HCT116 (cell line): ENCODE data around the gene RAB19. TPM values are rescaled to one million over a fixed set of nuclear protein-coding genes. Genes with fewer than 3 reads are reported as not detected.

Experiments used
- ATAC-seq: fragments of 200-7000 bp; cut with Tn5 transposase; 2 replicates; pipeline ENCODE4 v1.9.1; 2020; ENCODE audit warnings: mild to moderate bottlenecking, moderate library complexity
- BruUV-seq: library from RNA; stranded (reverse); fragments of 400-500 nt; replicated peaks from 2 replicates; lab custom pipeline; 2021; lab: Mats Ljungman, UMichigan
- CTCF ChIA-PET: fragments of 300-600 bp; sonication (Branson Sonifier 250); formaldehyde crosslinking; loops from one replicate; lab custom pipeline; 2021; ENCODE audit warnings: antibody characterized with exemption; lab: Charles Lee
- POLR2A ChIA-PET: fragments of 300-600, 350-600 bp; sonication (Branson Sonifier 250); formaldehyde crosslinking; loops from one replicate; lab custom pipeline; 2021; ENCODE audit warnings: antibody characterized with exemption; lab: Charles Lee
- RAD21 ChIA-PET, 2 experiments: fragments of 300-600 bp; sonication (Branson Sonifier 250); formaldehyde crosslinking; loops; one replicate each; lab custom pipeline; 2023; ENCODE audit warnings: low total read pairs in 2 of 2; ENCODE audit not compliant: uncharacterized antibody in 2 of 2, unreplicated experiment in 2 of 2, low non-redundant PET in 1 of 2; lab: Charles Lee
- DNase-seq: peaks from one replicate; pipeline ENCODE4 v3.0.0-alpha.2; 2010; ENCODE audit warnings: low read depth, low spot score
- H2AFZ ChIP-seq: fragments of 200-600 bp; shearing (Covaris generic), sonication (generic); 2 replicates; pipeline ENCODE4 v1.6.1; 2017; ENCODE audit warnings: low read depth, mixed run types, mixed read lengths, antibody characterized with exemption, low read length; ENCODE audit not compliant: poor library complexity, severe bottlenecking
- H3K27ac ChIP-seq: 2 replicates; pipeline ENCODE4 v1.5.1; 2012; ENCODE audit warnings: low read depth, low read length
- H3K27me3 ChIP-seq: fragments of 200-600 bp; sonication (generic); 2 replicates; pipeline ENCODE4 v1.6.1; 2016; ENCODE audit warnings: mixed run types, low read length, mixed read lengths; ENCODE audit not compliant: insufficient read depth
- H3K36me3 ChIP-seq, 2 experiments: fragments of 200-500 bp in 1 of 2; fragments of 200-600 bp in 1 of 2; sonication (Bioruptor generic) in 1 of 2; sonication (generic) in 1 of 2; 2 replicates each; pipeline versions ENCODE4 v1.5.1 to v1.6.1; 2014 to 2016; ENCODE audit warnings: low read length in 2 of 2, inconsistent platforms in 1 of 2, mixed read lengths in 1 of 2, mixed run types in 1 of 2; ENCODE audit not compliant: insufficient read depth in 2 of 2, control insufficient read depth in 1 of 2
- H3K4me1 ChIP-seq, 2 experiments: fragments of 200-600 bp in 1 of 2; sonication (generic) in 1 of 2; 2 replicates each; pipeline versions ENCODE4 v1.5.1 to v1.6.1; 2012 to 2017; ENCODE audit warnings: low read length in 2 of 2, inconsistent platforms in 1 of 2, mild to moderate bottlenecking in 1 of 2, mixed read lengths in 1 of 2, mixed run types in 1 of 2, moderate library complexity in 1 of 2; ENCODE audit not compliant: insufficient read depth in 2 of 2, control insufficient read depth in 1 of 2
- H3K4me2 ChIP-seq: fragments of 200-600 bp; sonication (generic); 2 replicates; pipeline ENCODE4 v1.6.1; 2017; ENCODE audit warnings: mixed run types, low read length, mixed read lengths
- H3K4me3 ChIP-seq, 2 experiments: fragments of 200-600 bp in 1 of 2; sonication (generic) in 1 of 2; replicated peaks in 1 of 2; 2 replicates each; pipeline ENCODE4 v1.5.1; 2011 to 2016; ENCODE audit warnings: low read length in 2 of 2, control low read depth in 1 of 2, low read depth in 1 of 2, mild to moderate bottlenecking in 1 of 2, mixed read lengths in 1 of 2, mixed run types in 1 of 2
- H3K79me2 ChIP-seq: fragments of 200-600 bp; sonication (generic); 2 replicates; pipeline ENCODE4 v1.6.1; 2017; ENCODE audit warnings: mild to moderate bottlenecking, mixed run types, low read length, moderate library complexity, mixed read lengths; ENCODE audit not compliant: insufficient read depth
- H3K9ac ChIP-seq: fragments of 200-600 bp; sonication (generic); 2 replicates; pipeline ENCODE4 v1.6.1; 2016; ENCODE audit warnings: low read length, mixed read lengths
- H3K9me2 ChIP-seq: fragments of 200-600 bp; sonication (generic), shearing (Covaris generic); 2 replicates; pipeline ENCODE4 v1.6.1; 2017; ENCODE audit warnings: mixed run types, mild to moderate bottlenecking, moderate library complexity; ENCODE audit not compliant: insufficient read depth
- H3K9me3 ChIP-seq, 2 experiments: fragments of 200-500 bp in 1 of 2; fragments of 200-600 bp in 1 of 2; sonication (Bioruptor generic) in 1 of 2; sonication (generic) in 1 of 2; 2 replicates each; pipeline ENCODE4 v1.6.1; 2014 to 2017; ENCODE audit warnings: low read length in 2 of 2, mixed read lengths in 2 of 2, inconsistent platforms in 1 of 2, low read depth in 1 of 2, mild to moderate bottlenecking in 1 of 2, mixed run types in 1 of 2, moderate library complexity in 1 of 2; ENCODE audit not compliant: control insufficient read depth in 1 of 2, insufficient read depth in 1 of 2
- H4K20me1 ChIP-seq: fragments of 200-600 bp; sonication (generic), shearing (Covaris generic); 2 replicates; pipeline ENCODE4 v1.6.1; 2017; ENCODE audit warnings: mixed run types, mild to moderate bottlenecking, moderate library complexity; ENCODE audit not compliant: insufficient read depth
- JUND ChIP-seq: IDR thresholded peaks from 2 replicates; pipeline ENCODE4 v1.6.1; 2012
- MAX ChIP-seq: IDR thresholded peaks from 2 replicates; pipeline ENCODE4 v1.6.1; 2012
- REST ChIP-seq: IDR thresholded peaks from 2 replicates; pipeline ENCODE4 v1.6.1; 2012; ENCODE audit warnings: low read depth
- SIN3A ChIP-seq: IDR thresholded peaks from 2 replicates; pipeline ENCODE4 v1.6.1; 2012; ENCODE audit warnings: low read depth
- ZFX ChIP-seq: fragments of 450-650 bp; IDR thresholded peaks from 2 replicates; pipeline ENCODE4 v1.6.1; 2017
- intact Hi-C: fragments of 100-400 bp; cut with micrococcal nuclease; formaldehyde crosslinking; loops from 2 replicates; pipeline ENCODE4 v1.10.0; 2022
- total RNA-seq: library from RNA; stranded (reverse); gene quantifications from one replicate; pipeline ENCODE4 v1.2.1, GENCODE V29; 2021; ENCODE audit not compliant: unreplicated experiment

RAB19 gene
- total RNA-seq, 1 experiment from 2014 or later = 2.6 TPM

GRCh38 chr7:140360697-140361229 lies 43.1 kb upstream of the RAB19 start:
- POLR2A ChIA-PET = no interaction called here
- no peak for ATAC-seq

More at GRCh38 chr7:140360697-140361229, 43.1 kb upstream of the RAB19 start:
- Histone ChIP-seq H3K79me2 (no peaks in the 10 kb centered on the region), H3K4me2 (no peak overlapping the region), H3K4me1 (no peaks in the 10 kb centered on the region), H3K27me3 (no peaks in the 10 kb centered on the region), H3K9me2 (no peaks in the 10 kb centered on the region), H3K9me3 (no peaks in the 10 kb centered on the region), H4K20me1 (no peaks in the 10 kb centered on the region), H3K9ac (no peak overlapping the region), H3K27ac (no peak overlapping the region), H3K4me3 (no peak overlapping the region), H2AFZ (no peak overlapping the region), H3K36me3 (peaks cover 8 to 9% of the 10 kb centered on the region in 2 experiments; a peak in 1 of 4 replicates)
- TF ChIP-seq SIN3A (no peak), MAX (no peak), ZFX (no peak), JUND (no peak), REST (no peak)
- intact Hi-C loops = no loop called here
- RAD21 ChIA-PET = no interaction called here
- CTCF ChIA-PET = no interaction called here
- no peak for DNase-seq
- BruUV-seq = no TSS peak
